Panc1 (cell line): Measurements from ENCODE around the gene IFITM2. TPM values are rescaled to one million over a fixed set of nuclear protein-coding genes. Genes with fewer than 3 reads are reported as not detected.
"Not testable (repeated sequence)": the region's sequence is repeated elsewhere in the genome, so short reads cannot be mapped to it uniquely, and the experiment has no call there.

Experiments
- ATAC-seq: fragments of 200-7000 bp; cut with Tn5 transposase; 2 replicates; pipeline ENCODE4 v1.9.1; 2020; ENCODE audit warnings: mild to moderate bottlenecking, moderate library complexity
- Bru-seq: library from RNA; stranded (reverse); fragments of 400-500 nt; gene quantifications from one replicate; lab custom pipeline; 2021; lab: Mats Ljungman, UMichigan
- BruChase-seq, 2 experiments: library from RNA; stranded (reverse); fragments of 400-500 nt; gene quantifications; one replicate each; lab custom pipeline; 2021; lab: Mats Ljungman, UMichigan
- BruUV-seq: library from RNA; stranded (reverse); fragments of 400-500 nt; replicated peaks from 2 replicates; lab custom pipeline; 2021; lab: Mats Ljungman, UMichigan
- CTCF ChIA-PET: fragments of 300-600 bp; sonication (Branson Sonifier 250); formaldehyde crosslinking; loops from one replicate; lab custom pipeline; 2022; ENCODE audit warnings: antibody characterized with exemption; lab: Charles Lee
- POLR2A ChIA-PET: fragments of 300-600 bp; sonication (Branson Sonifier 250); formaldehyde crosslinking; loops from one replicate; lab custom pipeline; 2022; ENCODE audit warnings: antibody characterized with exemption; lab: Charles Lee
- DNase-seq: peaks from one replicate; pipeline ENCODE4 v3.0.0-alpha.2; 2010; ENCODE audit warnings: low read depth, low spot score
- H3K27ac ChIP-seq: 2 replicates; pipeline ENCODE4 v1.5.1; 2011; ENCODE audit warnings: mild to moderate bottlenecking, low read length, inconsistent platforms
- H3K27me3 ChIP-seq: fragments of 200-500 bp; sonication (Bioruptor generic); 2 replicates; pipeline ENCODE4 v1.6.0; 2014; ENCODE audit warnings: low read length, inconsistent platforms; ENCODE audit not compliant: control insufficient read depth, insufficient read depth
- H3K36me3 ChIP-seq: fragments of 200-500 bp; sonication (Bioruptor generic); 2 replicates; pipeline ENCODE4 v1.5.1; 2014; ENCODE audit warnings: inconsistent platforms, mild to moderate bottlenecking, low read length, moderate library complexity; ENCODE audit not compliant: control insufficient read depth, insufficient read depth
- H3K4me1 ChIP-seq: 2 replicates; pipeline ENCODE4 v1.5.1; 2011; ENCODE audit warnings: inconsistent platforms, mild to moderate bottlenecking, low read length, moderate library complexity; ENCODE audit not compliant: control insufficient read depth, insufficient read depth
- H3K4me3 ChIP-seq, 2 experiments: 2 replicates each; pipeline ENCODE4 v1.5.1; 2011 to 2012; ENCODE audit warnings: low read depth in 2 of 2, low read length in 2 of 2, mild to moderate bottlenecking in 2 of 2, inconsistent platforms in 1 of 2, moderate library complexity in 1 of 2
- H3K9me3 ChIP-seq: fragments of 200-500 bp; sonication (Bioruptor generic); 2 replicates; pipeline ENCODE4 v1.5.1; 2014; ENCODE audit warnings: low read depth, mild to moderate bottlenecking, inconsistent platforms, low read length, moderate library complexity; ENCODE audit not compliant: control insufficient read depth, insufficient read depth
- SIN3A ChIP-seq: IDR thresholded peaks from 2 replicates; pipeline ENCODE4 v1.6.1; 2012; ENCODE audit warnings: low read depth, mild to moderate bottlenecking, low read length, moderate library complexity, borderline replicate concordance; ENCODE audit not compliant: insufficient read depth
- TCF7L2 ChIP-seq: IDR thresholded peaks from 2 replicates; pipeline ENCODE4 v1.6.1; 2011; ENCODE audit warnings: mild to moderate bottlenecking, low read depth, low read length, inconsistent platforms
- in situ Hi-C: cut with HindIII; loops from 2 replicates; pipeline ENCODE4 v1.10.0; 2016; ENCODE audit warnings: low sequenced_read_pairs, low pct_unique_long_range_greater_than_20kb
- intact Hi-C: fragments of 100-400 bp; cut with micrococcal nuclease; formaldehyde crosslinking; loops from one replicate; pipeline ENCODE4 v1.10.0; 2022; ENCODE audit not compliant: unreplicated experiment
- long read RNA-seq: library from polyadenylated mRNA; unstranded; transcript quantifications from one replicate; pipeline ENCODE4 v2.0.0, GENCODE V29; 2021; ENCODE audit not compliant: unreplicated experiment
- polyA plus RNA-seq: library from polyadenylated mRNA; unstranded; fragments of >200 nt; gene quantifications from one replicate; pipeline ENCODE4 v1.2.1, GENCODE V29; 2012; ENCODE audit warnings: missing spikeins; ENCODE audit not compliant: insufficient read length
- total RNA-seq: library from RNA; stranded (reverse); gene quantifications from one replicate; pipeline ENCODE4 v1.2.1, GENCODE V29; 2021; ENCODE audit not compliant: unreplicated experiment
- TF ChIP-seq, protein P1 (sequence below), 2 experiments: IDR thresholded peaks; 2 replicates each; pipeline ENCODE4 v1.6.1; 2011 to 2012; ENCODE audit warnings: low read depth in 2 of 2, control low read depth in 1 of 2, low read length in 1 of 2, mild to moderate bottlenecking in 1 of 2, moderate library complexity in 1 of 2; ENCODE audit not compliant: insufficient read depth in 1 of 2
- TF ChIP-seq, protein P2 (sequence below): fragments of 450-650 bp; IDR thresholded peaks from 2 replicates; pipeline ENCODE4 v1.5.1; 2017; ENCODE audit warnings: mild to moderate bottlenecking

Gene IFITM2
- total RNA-seq = 183 TPM
- 402 TPM for polyA plus RNA-seq
- Bru-seq, nascent RNA = percentile 78 among the genes with signal in this experiment
- percentile 76 among the genes with signal in this experiment for BruChase-seq, experiment 1, labeled RNA remaining after a 2-hour chase
- percentile 86 among the genes with signal in this experiment for BruChase-seq, experiment 2, labeled RNA remaining after a 6-hour chase
- long read RNA-seq, transcript IFITM2-206 (2 exons, 892 nt) = major isoform, 77 of 86 reads
- long read RNA-seq, partial matches to known transcripts = 9 of 86 reads
- long read RNA-seq, other reads (novel, unspliced or antisense) = 0 of 86 reads

DNA sequence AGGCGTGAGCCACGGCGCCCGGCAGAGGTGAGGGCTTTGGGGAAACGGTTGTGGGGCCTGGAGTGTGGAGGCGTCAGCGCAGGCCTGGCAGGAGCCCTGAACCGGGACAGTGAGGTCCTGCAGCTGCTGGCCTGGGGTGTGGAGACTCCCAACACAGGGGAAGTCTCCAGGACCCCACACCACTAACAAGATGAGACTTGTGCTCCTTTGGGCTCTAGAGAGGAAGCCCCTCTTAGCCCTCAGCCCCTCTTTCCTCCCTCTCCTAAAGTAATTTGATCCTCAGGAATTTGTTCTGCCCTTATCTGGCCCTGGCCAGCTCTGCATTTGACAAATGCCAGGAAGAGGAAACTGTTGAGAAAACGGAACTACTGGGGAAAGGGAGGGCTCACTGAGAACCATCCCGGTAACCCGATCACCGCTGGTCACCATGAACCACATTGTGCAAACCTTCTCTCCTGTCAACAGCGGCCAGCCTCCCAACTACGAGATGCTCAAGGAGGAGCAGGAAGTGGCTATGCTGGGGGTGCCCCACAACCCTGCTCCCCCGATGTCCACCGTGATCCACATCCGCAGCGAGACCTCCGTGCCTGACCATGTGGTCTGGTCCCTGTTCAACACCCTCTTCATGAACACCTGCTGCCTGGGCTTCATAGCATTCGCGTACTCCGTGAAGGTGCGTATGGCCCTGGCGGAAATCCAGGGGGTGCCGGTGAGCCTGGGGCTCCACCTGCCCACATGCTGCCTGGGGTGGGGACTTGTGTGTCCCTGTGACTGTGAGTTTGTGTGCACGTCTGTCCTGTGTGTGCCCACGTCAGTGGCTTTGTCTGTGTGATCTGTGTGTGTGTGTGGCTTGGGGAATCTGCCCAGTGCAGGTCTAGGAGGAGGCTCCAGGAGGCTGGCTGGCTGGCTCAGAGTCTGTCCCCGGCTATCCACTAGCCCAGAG, at the start of gene IFITM2:
IFITM2 (plus strand) TSS at position 51 of the 943 bp plus-strand sequence; CDS start at position 428, 377 bp downstream.
- H3K9me3 ChIP-seq, in situ Hi-C loops, DNase-seq, H3K36me3 ChIP-seq, CTCF ChIA-PET, H3K27me3 ChIP-seq: not testable (repeated sequence)
- Histone ChIP-seq H3K27ac (peak within 1 kb of the TSS; percentile 90), H3K4me1 (peaks cover 58% of the 10 kb centered on the region), H3K4me3 (peak within 1 kb of the TSS; percentile 40 to 55)
- ATAC-seq = peak; percentile 49
- TSS peak; percentile 99 for BruUV-seq
- intact Hi-C loops = loop anchor here (5.0 kb wide), 1 partner anchor 49 kb away; no protein-coding TSS in a partner anchor
- POLR2A ChIA-PET = interaction anchor here (0.6 kb wide), 1 partner anchor 19 kb away, joined by 7 read pairs; no protein-coding TSS in a partner anchor

DNA sequence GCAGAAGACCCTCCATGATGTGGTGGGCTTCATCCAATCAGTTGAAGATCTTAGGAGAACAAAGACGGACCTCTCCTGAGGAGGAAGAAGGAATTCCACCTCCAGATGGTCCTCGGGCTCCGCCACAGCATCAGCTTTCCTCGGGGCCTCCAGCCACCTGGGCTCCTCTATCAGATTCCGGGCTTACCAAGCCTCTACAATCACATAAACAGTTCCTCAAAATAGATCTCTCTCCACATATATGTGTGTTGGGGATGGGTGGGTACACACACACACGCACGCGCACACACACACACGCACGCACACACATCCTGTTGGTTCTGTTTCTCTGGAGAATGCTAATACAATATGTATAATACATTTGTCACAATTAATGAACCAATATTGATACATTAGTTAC, 48.2 kb upstream of the IFITM2 start:
- DNase-seq (no peak), ATAC-seq (no peak)
- ChIA-PET CTCF (no interaction called here), POLR2A (no interaction called here)
- H3K36me3 ChIP-seq = no peaks in the 10 kb centered on the region
- H3K4me3 ChIP-seq = no peak overlapping the region
- H3K27ac ChIP-seq = no peak overlapping the region
- in situ Hi-C loops (no loop called here), intact Hi-C loops (no loop called here)
- no peak for TF ChIP-seq SIN3A
- TF ChIP-seq, protein P1, sequence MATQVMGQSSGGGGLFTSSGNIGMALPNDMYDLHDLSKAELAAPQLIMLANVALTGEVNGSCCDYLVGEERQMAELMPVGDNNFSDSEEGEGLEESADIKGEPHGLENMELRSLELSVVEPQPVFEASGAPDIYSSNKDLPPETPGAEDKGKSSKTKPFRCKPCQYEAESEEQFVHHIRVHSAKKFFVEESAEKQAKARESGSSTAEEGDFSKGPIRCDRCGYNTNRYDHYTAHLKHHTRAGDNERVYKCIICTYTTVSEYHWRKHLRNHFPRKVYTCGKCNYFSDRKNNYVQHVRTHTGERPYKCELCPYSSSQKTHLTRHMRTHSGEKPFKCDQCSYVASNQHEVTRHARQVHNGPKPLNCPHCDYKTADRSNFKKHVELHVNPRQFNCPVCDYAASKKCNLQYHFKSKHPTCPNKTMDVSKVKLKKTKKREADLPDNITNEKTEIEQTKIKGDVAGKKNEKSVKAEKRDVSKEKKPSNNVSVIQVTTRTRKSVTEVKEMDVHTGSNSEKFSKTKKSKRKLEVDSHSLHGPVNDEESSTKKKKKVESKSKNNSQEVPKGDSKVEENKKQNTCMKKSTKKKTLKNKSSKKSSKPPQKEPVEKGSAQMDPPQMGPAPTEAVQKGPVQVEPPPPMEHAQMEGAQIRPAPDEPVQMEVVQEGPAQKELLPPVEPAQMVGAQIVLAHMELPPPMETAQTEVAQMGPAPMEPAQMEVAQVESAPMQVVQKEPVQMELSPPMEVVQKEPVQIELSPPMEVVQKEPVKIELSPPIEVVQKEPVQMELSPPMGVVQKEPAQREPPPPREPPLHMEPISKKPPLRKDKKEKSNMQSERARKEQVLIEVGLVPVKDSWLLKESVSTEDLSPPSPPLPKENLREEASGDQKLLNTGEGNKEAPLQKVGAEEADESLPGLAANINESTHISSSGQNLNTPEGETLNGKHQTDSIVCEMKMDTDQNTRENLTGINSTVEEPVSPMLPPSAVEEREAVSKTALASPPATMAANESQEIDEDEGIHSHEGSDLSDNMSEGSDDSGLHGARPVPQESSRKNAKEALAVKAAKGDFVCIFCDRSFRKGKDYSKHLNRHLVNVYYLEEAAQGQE (IDR thresholded peaks at IDR 0.05; ENCODE audit: insufficient read depth in 1 of 2, low read depth in 2 of 2, low read length in 1 of 2) = no peak
- TF ChIP-seq TCF7L2 = no peak
- TF ChIP-seq, protein P2, sequence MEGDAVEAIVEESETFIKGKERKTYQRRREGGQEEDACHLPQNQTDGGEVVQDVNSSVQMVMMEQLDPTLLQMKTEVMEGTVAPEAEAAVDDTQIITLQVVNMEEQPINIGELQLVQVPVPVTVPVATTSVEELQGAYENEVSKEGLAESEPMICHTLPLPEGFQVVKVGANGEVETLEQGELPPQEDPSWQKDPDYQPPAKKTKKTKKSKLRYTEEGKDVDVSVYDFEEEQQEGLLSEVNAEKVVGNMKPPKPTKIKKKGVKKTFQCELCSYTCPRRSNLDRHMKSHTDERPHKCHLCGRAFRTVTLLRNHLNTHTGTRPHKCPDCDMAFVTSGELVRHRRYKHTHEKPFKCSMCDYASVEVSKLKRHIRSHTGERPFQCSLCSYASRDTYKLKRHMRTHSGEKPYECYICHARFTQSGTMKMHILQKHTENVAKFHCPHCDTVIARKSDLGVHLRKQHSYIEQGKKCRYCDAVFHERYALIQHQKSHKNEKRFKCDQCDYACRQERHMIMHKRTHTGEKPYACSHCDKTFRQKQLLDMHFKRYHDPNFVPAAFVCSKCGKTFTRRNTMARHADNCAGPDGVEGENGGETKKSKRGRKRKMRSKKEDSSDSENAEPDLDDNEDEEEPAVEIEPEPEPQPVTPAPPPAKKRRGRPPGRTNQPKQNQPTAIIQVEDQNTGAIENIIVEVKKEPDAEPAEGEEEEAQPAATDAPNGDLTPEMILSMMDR = no peak
- H3K9me3 ChIP-seq = no peaks in the 10 kb centered on the region
- H3K4me1 ChIP-seq = no peaks in the 10 kb centered on the region
- H3K27me3 ChIP-seq = no peaks in the 10 kb centered on the region
- no TSS peak for BruUV-seq
